Iris pigment epithelial cell (primary cell): Measurements from ENCODE around the gene PKHD1.

Source experiments
- DNase-seq: peaks from one replicate; pipeline ENCODE4 v3.0.0-alpha.2; 2011; ENCODE audit warnings: low read depth

Gene PKHD1

DNA sequence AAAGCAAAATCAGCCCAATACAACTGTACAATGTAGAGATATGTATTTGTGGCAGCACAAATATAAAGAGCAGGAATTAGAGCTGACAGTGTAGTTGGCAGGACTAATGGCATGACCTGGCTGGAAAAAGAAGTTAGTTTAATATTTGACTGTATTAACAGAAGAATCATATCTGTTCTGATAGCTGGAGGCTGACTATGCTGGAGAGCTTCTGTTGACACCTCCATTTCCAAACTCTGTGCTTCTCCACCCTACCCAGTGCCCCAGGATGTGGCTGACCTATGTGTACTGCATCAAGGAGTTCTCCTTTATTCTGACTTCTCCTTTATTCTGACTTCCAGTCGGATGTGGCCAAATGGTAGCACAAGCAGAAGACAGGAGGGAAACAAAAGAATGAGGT, 299.3 kb downstream of the PKHD1 start:
- no peak for DNase-seq

GRCh38 chr6:51778666-51779065, 308.7 kb downstream of the PKHD1 start:
- no peak for DNase-seq

- DNase-seq = no peak
Measured at GRCh38 chr6:51777618-51778017, 309.8 kb downstream of the PKHD1 start.

DNA sequence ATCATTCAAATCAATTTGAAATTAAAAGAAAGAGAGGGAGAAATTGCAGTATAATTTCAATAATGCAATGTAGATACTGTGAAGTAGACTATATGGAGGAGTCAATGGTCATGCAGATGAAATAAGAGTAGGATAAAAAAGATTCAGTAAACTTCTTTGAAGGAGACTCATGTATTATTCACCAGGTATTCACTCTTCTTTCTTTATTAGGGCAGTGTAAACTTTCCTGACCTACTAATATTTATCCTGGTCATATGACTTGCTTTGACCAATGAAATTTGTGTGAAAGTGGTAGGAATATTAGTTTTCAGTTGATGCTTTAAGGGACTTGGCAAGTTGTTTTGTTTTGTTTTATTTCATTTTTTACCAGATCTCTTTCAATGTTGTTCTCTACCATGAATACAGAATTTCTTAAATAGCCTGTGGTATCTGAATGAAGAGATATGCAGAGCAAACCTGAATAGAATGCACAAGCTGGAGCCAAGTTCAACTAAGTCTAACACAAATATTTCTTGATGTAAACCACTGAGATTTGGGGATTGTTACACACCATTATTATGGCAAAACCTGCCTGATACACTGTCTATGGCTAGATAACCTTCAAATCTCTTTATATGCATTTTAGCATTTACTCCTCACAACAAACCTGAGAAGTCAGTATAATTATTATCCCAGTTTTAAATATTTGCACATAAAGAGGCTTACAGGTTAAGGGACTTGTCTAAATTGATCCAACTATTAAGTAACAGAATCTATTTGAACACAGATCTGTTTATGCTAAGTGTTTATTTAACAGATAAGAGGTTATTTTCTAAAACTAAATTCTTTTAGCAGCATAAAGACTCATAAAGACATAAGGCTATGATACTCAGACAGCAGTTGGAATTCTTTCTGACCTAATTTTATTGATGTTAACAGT, 311.2 kb downstream of the PKHD1 start:
- no peak for DNase-seq

GRCh38 chr6:51768087-51768486, 319.3 kb downstream of the PKHD1 start:
- DNase-seq = no peak

DNA sequence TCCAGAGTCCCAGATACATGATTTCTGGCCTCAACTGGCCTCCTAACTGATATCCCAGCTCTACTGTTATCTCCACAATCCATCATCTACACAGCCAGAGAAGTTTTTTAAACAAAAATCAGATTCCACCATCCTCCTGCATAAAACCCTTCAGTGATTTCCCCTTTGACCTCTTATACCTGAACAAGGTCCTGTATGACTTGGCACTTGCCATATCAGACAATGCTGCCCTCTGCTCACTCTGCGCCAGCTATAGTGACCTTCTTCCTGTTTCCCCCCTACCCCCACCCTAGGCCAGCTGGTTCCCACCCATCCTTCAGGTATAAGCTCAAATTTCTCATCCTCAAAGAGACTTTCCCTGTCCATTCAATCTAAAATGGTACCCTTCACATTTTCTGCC, 322.2 kb downstream of the PKHD1 start:
- no peak for DNase-seq

DNA sequence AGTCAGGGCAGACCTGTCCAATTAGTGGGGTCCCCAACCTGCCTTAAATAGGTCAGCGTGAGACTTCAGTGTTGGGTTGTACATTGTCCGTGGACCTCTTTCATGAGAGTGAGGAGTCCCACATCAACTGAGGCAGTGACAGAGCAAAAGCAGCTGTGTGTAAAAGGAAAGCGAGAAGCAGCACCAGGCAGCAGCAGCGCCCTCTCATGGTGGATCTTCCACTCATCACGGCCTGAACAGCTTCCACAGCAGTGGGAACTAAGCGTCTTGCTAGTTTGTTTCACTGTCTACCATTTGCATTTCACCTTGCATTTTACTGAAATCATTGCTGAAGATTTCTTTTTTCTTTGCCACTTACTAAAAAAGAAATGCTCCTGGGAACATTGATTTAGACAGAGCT, 333.8 kb downstream of the PKHD1 start:
- DNase-seq = no peak

GRCh38 chr6:51743999-51744398, 343.4 kb downstream of the PKHD1 start:
- no peak for DNase-seq

GRCh38 chr6:51740658-51741057, 346.8 kb downstream of the PKHD1 start:
- no peak for DNase-seq

- DNase-seq = no peak
Measured at GRCh38 chr6:51738614-51739013, 348.8 kb downstream of the PKHD1 start.

GRCh38 chr6:51737580-51738360, 349.6 kb downstream of the PKHD1 start:
- DNase-seq = no peak

DNA sequence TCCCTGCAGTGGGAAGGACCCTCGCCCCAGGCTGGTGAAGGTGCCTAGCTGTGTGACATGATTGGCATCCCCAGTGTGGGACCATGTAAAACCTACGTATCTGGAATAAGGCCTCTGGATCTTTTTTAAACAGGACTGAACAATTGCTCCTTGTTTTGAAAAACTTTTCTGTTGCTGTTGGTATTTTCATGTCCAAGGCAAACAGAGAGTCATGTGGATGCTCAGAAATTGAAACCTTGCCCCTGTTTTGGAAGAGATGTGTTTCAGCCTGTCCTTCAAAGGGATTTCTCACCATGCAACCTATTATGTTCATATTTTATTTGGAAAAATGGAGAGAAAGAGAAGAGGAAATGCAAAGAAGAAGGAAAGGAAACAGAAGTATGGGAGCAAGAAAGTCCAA, 362.3 kb downstream of the PKHD1 start:
- DNase-seq = no peak

DNA sequence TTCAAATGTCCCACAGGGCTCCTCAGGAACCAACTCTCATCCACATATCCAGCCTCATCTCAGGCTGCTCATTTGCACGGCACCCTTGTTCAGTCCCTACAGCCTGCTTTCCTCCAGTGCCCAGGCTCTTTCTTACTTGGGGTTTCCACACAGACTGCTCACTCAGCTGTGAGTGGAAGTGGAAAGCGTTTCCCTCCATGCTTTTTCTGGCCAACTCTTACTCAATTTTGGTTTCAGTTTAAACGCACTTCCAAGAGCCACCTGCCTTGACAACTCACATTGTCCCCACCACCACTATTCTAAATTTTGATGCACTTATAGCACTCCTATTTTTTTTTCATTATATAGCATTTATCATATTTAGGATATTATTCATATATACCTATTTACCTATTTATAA, 367.1 kb downstream of the PKHD1 start:
- no peak for DNase-seq

DNA sequence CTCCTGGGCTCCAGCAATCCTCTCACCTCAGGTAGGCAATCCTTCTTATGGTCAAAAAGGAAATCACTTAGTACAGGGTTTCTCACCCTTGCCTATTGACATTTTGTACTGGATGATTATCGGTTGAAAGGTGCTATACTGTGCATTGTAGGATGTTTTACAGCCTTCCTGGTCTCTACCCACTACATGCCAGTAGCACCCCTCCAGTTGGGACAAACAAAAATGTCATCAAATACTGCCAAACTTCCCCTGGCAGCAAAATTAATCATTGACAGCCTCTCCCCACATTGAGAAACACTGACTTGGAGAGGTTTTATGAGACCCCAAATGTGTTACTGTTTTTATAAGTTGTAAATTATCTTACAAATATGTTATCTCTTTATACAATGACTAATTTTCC, 368.1 kb downstream of the PKHD1 start:
- no peak for DNase-seq

DNA sequence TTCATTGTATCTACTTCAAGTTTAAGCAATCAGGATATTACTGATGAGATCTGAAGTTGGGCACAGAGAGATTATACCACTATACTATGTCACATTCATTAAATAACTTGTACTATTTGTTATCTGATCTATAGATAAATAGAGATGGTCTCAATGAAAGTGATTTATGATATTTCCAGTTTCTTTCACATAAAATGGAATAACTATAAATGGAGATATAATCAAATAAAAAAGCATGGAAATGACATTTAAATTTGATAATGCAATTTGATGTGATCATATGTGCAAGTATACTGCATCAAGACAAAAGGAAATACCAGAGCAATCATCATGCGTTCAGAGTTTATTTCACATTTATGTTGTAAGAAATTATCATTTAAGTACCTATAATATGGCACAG, 368.9 kb downstream of the PKHD1 start:
- no peak for DNase-seq

DNA sequence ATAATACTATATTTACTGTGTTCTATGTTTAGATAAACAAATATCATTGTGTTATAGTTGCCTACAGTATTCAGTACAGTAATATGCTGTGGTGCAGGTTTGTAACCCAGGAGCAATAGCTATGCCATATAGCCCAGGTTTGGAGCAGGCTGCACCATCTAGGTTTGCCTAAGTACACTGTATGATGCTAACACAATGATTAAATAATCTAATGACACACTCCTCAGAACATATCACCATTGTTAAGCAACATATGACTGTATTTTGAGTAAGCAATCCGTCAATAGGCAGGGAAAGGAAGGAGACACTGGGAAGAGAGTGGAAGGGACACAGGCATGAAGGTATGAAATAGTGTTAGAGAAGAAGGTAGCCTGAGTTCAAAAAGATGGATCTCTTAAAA, 369.9 kb downstream of the PKHD1 start:
- DNase-seq = no peak

- no peak for DNase-seq
Measured at GRCh38 chr6:51711876-51712275, 375.5 kb downstream of the PKHD1 start.

- DNase-seq = no peak
Measured at GRCh38 chr6:51706086-51706485, 381.3 kb downstream of the PKHD1 start.

DNA sequence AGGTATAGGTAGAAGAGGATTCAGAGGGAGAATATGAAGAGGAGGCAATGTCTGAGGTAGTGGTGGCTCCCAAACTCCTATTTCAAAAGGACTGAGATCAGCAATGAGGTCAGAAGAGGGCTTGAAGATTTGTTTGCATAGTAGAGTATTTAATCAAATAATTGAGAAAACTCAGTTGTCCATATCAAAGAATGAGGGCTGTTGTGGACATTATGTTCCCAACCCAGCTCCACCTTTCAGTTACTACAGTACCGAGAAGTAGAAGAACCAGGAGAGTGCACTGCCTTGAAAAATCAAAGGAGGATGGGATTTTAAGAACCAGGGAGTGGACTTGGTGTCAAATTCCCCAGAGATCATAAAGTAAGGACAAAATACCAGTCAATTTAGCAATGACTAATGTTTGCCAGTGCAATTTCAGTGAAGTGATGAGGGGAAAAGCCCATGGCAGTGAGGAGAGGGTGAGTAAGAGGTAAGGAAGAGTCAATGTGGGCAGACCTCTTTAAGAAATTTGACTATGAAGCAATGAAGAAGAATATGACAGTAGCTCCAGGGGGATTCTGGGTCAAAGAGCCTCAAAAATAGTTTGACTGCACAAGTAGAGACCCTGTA, 382.4 kb downstream of the PKHD1 start:
- no peak for DNase-seq

- no peak for DNase-seq
Measured at GRCh38 chr6:51702851-51703250, 384.6 kb downstream of the PKHD1 start.

GRCh38 chr6:51684603-51685002, 402.8 kb downstream of the PKHD1 start:
- no peak for DNase-seq

- no peak for DNase-seq
Measured at GRCh38 chr6:51684038-51684437, 403.4 kb downstream of the PKHD1 start.
